Tibial nerve (tissue), 4 donors: ENCODE measurements around the gene MR1.

Experiments used
- EP300 ChIP-seq, 2 donors: sonication (generic); formaldehyde crosslinking; IDR thresholded peaks; one replicate each; pipeline ENCODE4 v1.6.1; 2017; ENCODE audit warnings: antibody characterized with exemption in 2 of 2, mild to moderate bottlenecking in 1 of 2
- POLR2A ChIP-seq, 2 donors: fragments of 450-650 bp; IDR thresholded peaks; one replicate each; pipeline ENCODE4 v1.6.1; 2017; ENCODE audit warnings: antibody characterized with exemption in 2 of 2, mild to moderate bottlenecking in 2 of 2, moderate library complexity in 2 of 2
- TF ChIP-seq, protein P1 (sequence below), 5 experiments: fragments of 200-600 bp in 3 of 5; fragments of 450-650 bp in 2 of 5; sonication (generic) in 3 of 5; IDR thresholded peaks; one replicate each; pipeline ENCODE4 v1.5.1; 2016 to 2019; ENCODE audit warnings: antibody characterized with exemption in 5 of 5, mild to moderate bottlenecking in 3 of 5, moderate library complexity in 2 of 5

DNA sequence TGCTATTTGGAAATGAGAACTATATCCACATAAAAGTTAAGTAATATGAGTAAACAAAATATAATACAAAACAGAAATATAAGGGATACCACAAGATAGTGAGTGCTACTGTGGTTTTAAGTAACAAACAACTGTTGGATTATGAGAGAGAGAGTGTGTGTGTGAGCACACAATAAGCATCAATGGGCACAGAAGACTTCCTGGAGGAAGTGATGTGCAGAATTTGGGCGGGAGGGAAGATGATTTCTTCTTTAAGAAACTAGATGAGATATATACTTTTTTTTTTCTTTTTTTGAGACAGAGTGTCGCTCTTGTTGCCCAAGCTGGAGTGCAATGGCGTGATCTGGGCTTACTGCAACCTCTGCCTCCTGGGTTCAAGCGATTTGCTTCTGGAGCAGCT, 46.8 kb downstream of the MR1 start:
- TF ChIP-seq, protein P1, sequence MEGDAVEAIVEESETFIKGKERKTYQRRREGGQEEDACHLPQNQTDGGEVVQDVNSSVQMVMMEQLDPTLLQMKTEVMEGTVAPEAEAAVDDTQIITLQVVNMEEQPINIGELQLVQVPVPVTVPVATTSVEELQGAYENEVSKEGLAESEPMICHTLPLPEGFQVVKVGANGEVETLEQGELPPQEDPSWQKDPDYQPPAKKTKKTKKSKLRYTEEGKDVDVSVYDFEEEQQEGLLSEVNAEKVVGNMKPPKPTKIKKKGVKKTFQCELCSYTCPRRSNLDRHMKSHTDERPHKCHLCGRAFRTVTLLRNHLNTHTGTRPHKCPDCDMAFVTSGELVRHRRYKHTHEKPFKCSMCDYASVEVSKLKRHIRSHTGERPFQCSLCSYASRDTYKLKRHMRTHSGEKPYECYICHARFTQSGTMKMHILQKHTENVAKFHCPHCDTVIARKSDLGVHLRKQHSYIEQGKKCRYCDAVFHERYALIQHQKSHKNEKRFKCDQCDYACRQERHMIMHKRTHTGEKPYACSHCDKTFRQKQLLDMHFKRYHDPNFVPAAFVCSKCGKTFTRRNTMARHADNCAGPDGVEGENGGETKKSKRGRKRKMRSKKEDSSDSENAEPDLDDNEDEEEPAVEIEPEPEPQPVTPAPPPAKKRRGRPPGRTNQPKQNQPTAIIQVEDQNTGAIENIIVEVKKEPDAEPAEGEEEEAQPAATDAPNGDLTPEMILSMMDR (IDR thresholded peaks at IDR 0.05): no peak
- TF ChIP-seq POLR2A (IDR thresholded peaks at IDR 0.05) (no peak), EP300 (IDR thresholded peaks at IDR 0.05) (no peak)
